GM21825 (cell line): Measurements from ENCODE around the gene STK40.

Source experiments
- ATAC-seq: cut with Tn5 transposase; IDR thresholded peaks from one replicate; pipeline ENCODE4 v1.9.1; 2021; ENCODE audit warnings: mild to moderate bottlenecking, moderate library complexity; ENCODE audit not compliant: unreplicated experiment

Gene STK40, protein sequence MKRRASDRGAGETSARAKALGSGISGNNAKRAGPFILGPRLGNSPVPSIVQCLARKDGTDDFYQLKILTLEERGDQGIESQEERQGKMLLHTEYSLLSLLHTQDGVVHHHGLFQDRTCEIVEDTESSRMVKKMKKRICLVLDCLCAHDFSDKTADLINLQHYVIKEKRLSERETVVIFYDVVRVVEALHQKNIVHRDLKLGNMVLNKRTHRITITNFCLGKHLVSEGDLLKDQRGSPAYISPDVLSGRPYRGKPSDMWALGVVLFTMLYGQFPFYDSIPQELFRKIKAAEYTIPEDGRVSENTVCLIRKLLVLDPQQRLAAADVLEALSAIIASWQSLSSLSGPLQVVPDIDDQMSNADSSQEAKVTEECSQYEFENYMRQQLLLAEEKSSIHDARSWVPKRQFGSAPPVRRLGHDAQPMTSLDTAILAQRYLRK

DNA sequence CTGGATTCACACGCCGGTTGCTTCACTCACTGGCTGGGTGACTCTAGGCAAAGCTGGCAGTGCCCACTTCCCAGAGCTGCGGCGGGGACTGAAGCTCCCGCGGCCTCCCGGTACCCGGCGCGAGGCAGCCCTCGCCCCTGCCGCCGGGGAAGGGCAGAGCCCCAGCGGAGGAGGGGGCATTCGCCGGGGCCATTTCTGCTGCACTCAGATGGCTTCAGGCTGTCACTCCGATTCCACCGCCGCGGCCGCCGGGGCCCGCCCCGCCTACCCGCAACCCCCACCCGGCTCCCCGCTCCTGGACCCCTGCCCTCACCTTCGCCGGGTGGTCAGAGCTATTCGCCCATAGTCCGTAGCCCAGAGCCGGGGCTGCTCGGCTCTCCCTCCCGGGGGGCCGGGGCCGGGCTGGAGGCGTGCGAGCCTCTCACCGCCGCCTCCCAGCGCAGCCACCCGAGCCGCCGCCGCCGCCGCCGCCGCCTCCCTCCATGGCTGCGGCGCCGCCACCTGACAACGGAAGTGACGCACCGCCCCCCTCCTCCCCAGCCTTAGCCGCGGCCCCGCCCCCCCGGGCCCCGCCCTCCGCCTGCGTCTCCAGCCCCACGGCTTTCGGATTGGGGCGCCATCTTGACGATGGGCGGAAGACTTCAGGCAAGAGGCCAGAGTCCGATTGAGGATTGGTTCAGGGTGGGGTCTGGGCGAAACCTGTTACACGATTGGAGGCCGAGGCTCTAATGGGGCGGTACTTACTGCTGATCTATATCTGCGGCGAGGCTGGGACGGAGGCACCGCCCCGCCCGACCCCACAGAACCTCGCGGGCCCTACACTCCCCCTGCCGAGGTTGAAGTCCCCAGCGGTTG lies at the start of gene STK40:
Gene STK40 (minus strand): TSS at position 515 of the 855 bp plus-strand sequence. CDS start 24,592 bp downstream, outside the sequence.
- peak; percentile 74 for ATAC-seq

DNA sequence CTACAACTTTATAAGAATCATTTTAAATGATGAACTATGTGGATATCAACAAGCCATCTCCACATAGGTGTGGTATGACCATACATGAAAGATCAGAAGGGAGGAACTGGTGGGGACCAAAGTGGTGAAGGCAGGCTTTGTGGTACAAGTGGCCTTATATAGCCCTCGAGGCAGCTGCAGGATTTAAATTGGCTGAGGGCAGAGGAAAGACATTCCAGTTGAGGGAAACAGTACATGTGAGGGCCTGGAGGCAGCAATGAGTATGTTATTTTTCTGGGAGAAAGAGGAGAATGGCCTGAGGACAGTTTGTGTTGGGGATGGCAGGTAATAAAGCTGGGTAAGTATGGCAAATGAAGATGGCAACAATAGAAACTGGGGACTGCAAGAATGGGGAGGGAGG lies 47.4 kb upstream of the STK40 start:
- no peak for ATAC-seq

DNA sequence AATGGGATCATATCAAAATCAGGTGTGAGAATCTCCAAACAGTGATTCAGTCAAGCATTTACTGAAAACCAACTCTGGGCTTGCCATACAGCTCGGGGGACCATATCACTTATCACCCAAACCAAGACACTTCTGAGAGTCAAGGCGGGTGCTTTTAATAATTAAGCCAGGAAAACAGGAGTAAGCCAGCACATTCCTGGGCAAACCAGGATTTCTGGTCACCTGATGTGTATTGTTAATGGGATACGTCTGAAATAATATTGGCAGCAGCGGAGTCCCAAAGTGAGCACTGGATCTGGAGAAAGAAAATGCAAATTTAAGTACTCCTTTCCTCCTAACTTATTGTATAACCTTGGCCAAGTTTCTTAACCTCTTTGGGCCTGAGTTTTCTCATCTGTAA lies 46.9 kb upstream of the STK40 start:
- ATAC-seq, result no peak

DNA sequence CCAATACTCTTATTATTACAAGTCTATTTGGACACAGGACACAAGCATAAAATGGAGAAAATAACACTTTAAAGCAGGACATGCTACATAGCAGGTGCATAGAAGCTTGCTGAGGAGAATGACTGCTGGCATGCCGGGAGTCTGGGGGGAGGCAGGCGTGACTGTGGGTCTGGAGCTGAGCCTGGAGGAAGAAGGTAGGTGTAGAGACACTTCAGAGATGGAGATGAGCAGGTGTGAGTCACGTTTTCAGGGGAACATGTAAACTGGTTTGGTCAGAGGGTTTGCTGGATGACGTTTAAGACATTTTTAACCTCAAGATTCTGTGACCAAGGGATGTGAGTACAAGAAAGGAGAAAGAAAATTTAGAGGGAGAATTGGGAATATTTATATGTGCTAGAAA lies 40.1 kb upstream of the STK40 start:
- no peak for ATAC-seq

DNA sequence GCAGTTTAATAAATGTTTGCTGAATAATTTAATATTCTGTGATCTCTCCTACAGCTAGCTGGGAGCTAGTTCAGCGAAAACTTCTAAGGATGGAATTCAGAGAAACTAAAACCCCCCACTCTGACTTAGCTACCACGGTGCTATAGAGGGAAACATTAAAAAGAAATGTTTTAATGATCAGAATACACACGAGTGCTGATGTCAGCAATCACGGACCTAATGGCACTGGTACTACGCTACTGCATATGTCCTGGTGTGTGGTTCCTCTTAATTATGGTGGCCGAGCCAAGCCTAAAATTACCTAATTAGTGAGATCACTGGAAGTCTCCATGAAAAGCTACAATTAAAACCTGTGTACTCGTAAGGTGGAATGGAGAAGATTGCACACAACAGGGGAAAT lies 35.9 kb upstream of the STK40 start:
- ATAC-seq, result no peak

DNA sequence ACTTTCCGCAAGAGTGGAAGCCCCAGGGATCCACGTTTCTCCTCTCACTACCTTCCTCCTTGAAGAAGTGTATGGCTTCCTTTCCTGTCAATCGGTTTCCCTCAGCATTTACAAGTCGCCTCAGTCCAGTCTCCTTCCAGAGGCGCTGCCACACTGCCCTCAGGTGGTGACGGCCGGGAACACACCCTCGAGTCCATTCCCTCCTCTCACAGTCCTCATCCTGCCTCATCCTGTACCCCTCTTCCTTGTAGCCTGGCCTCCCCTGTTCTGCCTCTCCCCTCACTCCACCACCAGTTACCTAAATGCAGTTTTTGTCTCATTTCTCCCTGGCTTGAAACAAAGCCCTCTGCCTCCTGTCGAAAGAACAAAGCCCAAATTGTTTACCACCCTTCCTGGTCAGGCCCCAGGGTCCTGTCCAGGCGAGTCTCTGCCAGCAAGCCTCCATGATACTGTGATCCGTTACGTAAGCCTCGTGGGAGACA lies 35.2 kb upstream of the STK40 start:
- peak; percentile 70 for ATAC-seq

DNA sequence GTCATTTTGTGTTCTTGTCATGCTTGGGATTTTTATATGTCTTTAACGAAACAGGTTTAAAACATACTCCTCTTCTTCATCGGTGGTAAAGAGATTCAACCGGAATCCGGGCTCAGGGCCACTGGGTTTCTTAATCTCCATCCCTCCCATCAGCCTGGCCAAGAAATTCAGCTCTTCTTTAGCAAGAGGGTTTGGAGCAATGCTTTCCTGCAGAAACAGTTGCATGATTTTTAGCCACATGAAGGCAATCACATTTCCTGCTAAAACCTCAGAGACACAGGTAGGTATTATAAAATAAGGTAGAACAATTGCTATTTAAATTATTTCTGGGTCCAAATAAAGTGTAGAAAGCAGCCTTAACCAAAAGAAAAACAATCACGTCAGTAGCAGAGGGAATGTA lies 34.7 kb upstream of the STK40 start:
- no peak for ATAC-seq

DNA sequence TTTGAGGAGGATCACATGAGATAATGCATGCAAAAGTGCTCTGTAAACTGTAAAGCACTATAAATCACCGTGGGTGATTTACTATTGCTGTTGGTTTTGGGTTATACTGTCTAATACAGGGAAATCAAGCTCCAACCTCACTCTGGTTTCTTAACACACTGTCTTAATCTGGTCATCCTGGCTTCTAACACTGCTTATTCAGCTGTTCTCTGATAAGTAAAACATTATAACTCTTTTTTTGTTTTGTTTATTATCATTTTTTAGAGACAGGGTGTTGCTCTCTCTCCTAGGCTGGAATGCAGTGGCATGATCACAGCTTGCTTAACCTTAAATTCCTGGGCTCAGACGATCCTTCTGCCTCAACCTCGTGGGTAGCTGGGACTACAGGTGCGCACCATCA lies 33.8 kb upstream of the STK40 start:
- no peak for ATAC-seq

DNA sequence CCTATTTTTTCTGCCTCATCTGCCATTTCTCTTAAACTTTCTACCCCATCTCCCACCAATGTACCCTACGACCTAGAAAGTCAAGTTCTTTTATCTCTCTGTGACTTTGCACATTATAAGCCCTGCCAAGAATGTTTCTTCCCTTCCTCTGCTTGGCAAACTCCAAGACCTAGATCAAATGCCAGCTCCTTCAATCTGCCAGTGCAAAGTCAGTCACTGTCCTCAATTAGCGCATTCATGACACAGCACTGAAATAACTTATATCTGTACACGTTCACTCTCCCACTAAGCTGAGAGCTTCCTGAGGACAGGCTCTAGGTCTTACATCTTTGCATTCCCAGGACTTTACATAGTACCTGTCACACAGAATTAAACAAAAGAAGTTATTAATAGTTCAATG lies 33.4 kb upstream of the STK40 start:
- ATAC-seq, result no peak

DNA sequence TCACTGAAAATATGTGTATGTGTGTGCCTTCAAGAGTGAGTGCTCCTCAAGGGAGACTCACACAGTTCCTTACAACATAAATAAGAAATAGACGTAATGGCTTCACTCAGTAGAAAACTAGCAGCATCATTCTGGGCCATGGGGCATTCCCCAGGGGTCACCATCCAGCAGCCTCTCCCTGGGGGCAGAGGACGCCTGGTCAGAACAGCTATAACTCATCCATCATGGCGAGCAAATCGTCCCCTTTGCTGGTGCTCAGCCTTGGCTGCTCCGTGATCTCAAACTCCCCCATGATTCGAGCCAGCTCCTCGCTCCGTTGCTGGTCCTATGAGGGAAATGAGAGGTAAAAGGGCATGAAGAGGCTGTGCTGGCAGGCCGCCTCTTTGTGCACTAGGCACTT lies 32.2 kb upstream of the STK40 start:
- no peak for ATAC-seq

DNA sequence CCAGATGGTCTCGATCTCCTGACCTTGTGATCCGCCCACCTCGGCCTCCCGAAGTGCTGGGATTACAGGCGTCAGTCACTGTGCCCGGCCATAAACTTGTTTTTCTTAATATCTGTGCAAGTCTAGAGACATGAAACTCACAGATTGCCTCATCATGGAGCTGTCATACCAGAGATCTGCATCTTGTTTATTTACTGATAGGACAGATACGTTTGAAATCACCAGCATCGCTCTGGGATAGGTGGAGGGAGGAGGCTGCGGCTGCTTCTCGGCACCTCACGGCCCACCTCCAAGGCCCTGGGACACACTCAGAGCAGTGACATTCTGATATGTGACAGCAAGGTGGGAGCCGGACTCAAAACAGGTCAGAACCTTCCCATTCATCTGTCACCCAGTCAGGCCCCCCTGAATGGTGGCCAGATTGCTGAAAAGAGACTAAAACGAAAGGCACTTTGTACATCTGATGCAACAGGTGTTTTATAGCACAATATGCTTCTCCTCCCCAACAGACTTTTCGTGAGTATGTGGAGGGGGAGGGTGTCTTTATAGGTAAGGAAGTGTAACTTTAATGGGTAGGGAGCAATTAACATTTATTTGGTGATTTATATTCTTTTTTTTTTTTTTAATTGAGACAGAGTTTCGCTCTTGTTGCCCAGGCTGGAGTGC lies 30.1 kb upstream of the STK40 start:
- no peak for ATAC-seq

DNA sequence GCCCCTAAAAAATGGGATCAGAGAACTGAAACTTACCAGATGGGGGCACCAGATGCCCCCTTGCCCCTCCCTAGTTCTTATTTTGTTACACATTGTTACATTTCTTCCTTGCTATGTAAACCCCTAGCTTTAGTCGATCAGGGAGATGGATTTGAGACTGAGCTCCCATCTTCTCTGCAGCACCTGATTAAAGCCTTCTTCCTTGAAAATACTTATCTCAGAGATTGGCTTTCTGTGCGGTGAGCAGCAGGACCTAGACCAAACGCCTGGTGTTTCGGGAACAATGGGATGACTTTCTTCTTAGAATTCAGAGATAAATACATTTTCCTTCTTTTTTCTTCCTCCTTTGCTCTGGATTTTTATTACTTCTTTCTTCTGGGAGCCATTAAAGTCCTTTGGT lies 28.7 kb upstream of the STK40 start:
- no peak for ATAC-seq

DNA sequence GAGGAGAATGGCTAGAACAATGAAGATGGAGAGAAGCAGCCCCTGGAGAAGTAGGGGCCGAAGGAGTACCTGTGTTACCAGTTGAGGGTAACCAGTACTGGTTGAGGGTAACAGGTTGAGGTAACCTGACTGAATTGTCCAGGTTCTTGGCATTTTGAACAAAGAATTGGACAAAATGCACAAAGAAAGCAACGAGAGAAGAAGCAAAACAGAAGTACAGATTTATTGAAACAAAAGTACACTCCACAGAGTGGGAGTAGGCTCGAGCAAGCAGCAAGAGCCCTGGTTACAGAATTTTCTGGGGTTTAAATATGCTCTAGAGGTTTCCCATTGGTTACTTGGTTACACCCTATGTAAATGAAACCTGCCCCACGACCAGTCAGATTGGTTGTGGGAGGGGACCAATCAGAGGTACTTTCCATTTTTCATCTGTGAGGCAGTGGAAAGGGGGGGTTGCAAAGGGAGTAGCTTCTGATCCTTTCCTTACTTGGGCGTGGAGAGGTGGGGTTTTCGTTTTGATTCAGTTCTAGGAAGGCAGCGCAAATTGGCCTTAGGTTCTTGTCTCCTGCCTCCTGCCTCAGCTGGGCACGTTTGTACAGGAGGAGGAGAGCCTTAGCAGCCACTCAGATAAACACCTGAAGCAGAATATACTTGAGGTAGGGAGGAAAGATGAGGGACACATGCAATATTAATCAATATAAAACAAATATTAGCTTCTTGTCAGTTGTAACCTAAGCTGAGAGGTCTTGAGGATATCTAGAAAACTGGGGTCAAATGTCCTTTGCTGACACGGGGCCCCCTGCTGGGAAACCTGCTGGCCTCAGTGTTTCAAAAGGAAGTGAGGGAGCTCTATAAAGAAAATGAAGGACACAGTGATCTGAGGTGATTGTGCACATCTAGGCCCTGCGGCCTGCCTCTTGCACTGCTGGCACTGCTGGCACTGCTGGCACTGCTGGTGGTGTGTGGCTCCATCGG lies 26.2 kb upstream of the STK40 start:
- no peak for ATAC-seq

DNA sequence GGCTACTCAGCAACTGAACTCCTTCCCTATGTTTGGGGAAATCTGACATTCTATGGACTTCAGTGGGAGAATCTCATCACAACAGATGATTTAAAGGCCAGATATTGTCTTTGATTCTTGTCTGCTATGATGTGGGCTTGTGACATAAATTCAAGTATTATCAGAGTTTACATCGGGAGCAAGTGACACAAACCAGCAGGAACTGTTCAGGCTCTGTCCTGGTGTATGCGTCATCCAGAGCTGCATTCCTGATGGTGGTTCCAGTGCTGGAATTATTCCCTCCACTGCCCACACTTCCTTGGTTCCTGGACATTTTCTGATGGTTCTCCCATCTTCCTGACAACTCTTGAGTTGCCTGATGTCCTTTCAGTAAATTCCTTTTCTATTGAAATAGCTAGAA lies 22.8 kb upstream of the STK40 start:
- no peak for ATAC-seq

DNA sequence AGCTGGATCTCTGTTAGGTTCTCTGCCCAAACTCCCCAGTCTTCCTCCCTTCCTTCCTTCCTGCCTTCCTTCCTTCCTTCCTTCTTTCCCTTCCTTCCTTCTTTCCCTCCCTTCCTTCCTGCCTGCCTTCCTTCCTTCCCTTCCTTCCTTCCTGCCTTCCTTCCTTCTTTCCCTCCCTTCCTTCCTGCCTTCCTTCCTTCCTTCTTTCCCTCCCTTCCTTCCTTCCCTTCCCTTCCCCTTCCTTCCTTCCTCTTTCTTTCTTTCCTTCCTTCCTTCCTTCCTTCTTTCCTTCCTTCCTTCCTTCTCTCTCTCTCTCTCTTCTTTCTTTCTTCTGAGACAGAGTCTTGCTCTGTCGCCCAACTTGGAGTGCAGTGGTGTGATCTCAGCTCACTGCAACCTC lies 20.7 kb upstream of the STK40 start:
- ATAC-seq, result no peak

DNA sequence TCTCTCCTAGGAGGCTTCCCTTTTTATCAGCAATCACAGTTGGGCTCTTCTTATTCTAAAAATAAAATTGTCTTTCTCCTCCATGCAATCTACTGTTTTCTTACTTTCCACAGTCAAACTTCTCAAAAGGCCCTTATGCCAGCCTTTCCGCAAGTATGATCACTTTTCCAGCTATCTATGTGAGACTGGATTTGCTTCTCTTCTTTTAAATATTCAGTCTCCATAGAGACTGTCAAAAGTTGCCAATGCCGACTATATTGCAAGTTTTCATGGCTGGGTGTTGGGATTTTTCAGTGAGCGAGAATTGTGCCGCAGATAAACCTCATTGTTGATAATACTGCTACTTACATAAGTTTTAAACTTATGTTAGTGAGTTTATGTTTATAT lies 16.8 kb upstream of the STK40 start:
- no peak for ATAC-seq

DNA sequence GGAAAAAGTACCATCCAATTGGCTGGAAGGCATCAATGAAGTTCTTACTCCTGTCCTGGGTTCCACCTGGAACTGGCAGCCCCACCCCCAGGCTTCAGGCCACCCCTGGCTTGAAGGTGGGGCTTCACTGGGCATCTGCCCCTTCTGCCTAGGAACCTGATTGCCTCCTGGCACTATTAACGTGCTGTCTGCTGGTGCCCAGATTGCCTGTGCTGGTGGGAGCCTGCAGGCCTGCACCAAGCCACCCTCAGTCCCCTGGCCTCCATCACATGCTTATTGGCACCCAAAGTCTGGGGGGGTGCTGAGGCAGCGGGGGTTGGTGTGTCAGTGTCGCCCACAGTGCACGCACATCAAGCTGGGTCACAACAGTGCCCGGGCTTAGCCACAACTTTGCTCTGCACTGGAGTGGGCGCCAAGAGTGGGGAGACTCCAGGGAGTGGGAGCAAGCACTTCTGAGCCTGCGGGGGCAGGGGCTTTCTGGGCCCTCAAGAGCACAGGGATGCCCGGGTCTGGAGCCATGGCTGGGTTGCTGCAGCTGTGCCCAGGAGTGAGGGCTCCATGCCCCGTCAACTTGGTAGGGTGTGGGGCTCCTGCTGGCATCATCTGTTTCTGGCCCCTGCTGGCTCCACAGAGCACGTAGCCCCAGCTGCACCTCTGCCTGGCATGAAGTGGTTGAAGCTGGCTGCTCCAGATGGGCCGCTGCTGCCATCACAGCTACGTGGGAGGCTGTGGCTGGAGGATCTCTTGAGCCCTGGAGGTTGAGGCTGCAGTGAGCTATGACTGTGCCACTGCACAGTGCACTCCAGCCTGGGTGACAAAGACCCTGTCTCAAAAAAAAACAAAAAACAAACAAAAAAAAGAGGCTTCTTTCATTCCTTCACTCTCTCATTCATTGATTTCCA lies 16.1 kb upstream of the STK40 start:
- no peak for ATAC-seq

DNA sequence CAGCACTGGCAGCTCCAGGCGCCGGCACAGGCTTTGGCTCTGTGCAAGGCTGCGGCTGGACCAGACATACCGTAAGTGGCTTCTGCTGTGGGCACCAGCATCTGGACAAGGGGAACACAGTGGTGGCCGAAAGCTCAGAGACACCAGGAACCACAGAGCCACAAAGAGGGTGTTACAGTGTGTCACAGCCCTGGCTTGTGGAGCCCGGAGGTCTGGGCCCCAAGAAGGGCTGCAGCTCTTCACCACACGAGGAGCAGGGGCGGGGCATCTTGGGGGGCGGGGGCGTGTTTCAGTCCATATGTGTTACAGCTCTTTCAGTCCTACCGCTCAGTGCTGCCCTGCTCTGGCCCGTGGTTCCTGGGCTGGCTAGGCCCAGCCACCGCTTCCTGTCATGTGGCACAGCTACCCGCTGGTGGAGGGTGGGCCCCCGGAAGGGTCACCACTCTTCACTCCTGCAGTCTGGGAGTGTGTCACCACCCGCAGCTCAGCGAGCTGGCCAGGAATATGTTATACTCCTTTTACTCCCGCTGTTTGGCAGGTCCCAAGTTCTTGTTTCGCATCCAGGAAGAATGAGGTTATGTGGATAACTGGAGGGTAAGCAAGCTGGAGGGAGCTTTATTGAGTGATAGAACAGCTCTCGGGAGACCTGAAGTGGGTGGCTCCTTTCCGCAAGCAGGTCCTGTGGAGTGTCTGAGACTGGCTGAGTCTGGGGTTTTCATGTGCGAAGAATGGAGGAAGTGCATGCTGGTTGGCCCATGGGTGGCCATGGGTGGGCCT lies 15.3 kb upstream of the STK40 start:
- no peak for ATAC-seq

DNA sequence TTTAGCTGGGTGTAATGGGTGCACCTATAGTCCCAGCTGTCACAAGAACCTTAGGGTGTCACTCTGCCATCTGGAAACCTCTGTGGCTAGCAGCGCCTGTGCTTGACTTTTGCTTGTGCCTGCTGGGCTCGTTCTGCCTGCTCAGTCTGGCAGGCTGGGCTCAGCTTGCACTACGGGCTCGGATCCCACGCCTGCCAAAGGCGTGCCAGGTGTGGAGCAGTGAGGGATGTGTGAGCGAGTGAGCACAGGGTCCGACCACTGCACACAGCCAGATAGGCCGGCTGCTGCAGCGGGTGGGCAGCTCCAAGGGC lies 14.7 kb upstream of the STK40 start:
- no peak for ATAC-seq
